K562 (cell line): ENCODE data around the gene ZNRF2. TPM values are rescaled to one million over a fixed set of nuclear protein-coding genes. Genes with fewer than 3 reads are reported as not detected.
A peak's percentile ranks its signal among the peaks of the same experiment; 100 is the strongest.

ENCODE experiments used
- CC2D1A ChIP-seq: fragments of 450-650 bp; IDR thresholded peaks from 2 replicates; pipeline ENCODE4 v1.6.1; 2017; ENCODE audit warnings: mild to moderate bottlenecking
- E2F8 ChIP-seq: fragments of 450-650 bp; IDR thresholded peaks from 2 replicates; pipeline ENCODE4 v1.7.1; 2018; ENCODE audit warnings: mild to moderate bottlenecking, low read depth; ENCODE audit not compliant: partially characterized antibody
- HDGF ChIP-seq: fragments of 450-650 bp; IDR thresholded peaks from 2 replicates; pipeline ENCODE4 v1.6.1; 2016
- HMBOX1 ChIP-seq: sonication (generic); IDR thresholded peaks from 2 replicates; pipeline ENCODE4 v1.6.1; 2016
- HNRNPH1 ChIP-seq: fragments of 200-400 bp; formaldehyde crosslinking; optimal IDR thresholded peaks from 2 replicates; pipeline ENCODE3; 2017; ENCODE audit warnings: low read depth, mild to moderate bottlenecking, low read length, moderate library complexity
- KLF10 ChIP-seq: fragments of 250-450 bp; sonication (Bioruptor Pico); IDR thresholded peaks from 2 replicates; pipeline ENCODE4 v1.6.1; 2021; ENCODE audit warnings: matching md5 sums
- LCOR ChIP-seq: sonication (generic); formaldehyde crosslinking; IDR thresholded peaks from 2 replicates; pipeline ENCODE4 v1.8.0; 2022; ENCODE audit warnings: mild to moderate bottlenecking, missing genetic modification reagents
- MAFF ChIP-seq: IDR thresholded peaks from 2 replicates; pipeline ENCODE4 v1.6.1; 2012; ENCODE audit warnings: low read length, improper control_type of control experiment
- MBD1 ChIP-seq: fragments of 250-450 bp; sonication (Bioruptor Pico); IDR thresholded peaks from 2 replicates; pipeline ENCODE4 v1.8.0; 2022; ENCODE audit warnings: inconsistent platforms
- NCOR1 ChIP-seq: fragments of 450-650 bp; IDR thresholded peaks from 2 replicates; pipeline ENCODE4 v1.6.1; 2016; ENCODE audit warnings: mild to moderate bottlenecking, moderate library complexity
- PCBP2 ChIP-seq: fragments of 200-400 bp; formaldehyde crosslinking; IDR thresholded peaks from 2 replicates; pipeline ENCODE4 v1.6.1; 2018; ENCODE audit warnings: low read length, low read depth, mild to moderate bottlenecking, moderate library complexity; ENCODE audit not compliant: poor library complexity, severe bottlenecking
- PRMT5 ChIP-seq: sonication (generic); formaldehyde crosslinking; IDR thresholded peaks from 2 replicates; pipeline ENCODE4 v1.5.0; 2020; ENCODE audit warnings: missing genetic modification reagents
- RBM17 ChIP-seq: fragments of 200-400 bp; formaldehyde crosslinking; IDR thresholded peaks from 2 replicates; pipeline ENCODE4 v1.6.1; 2017; ENCODE audit warnings: low read depth, mild to moderate bottlenecking, low read length, borderline replicate concordance
- SETDB1 ChIP-seq: IDR thresholded peaks from one replicate; pipeline ENCODE4 v1.6.1; 2012; ENCODE audit warnings: low read length, control low read depth, inconsistent platforms
- USF2 ChIP-seq: sonication (generic); formaldehyde crosslinking; IDR thresholded peaks from 2 replicates; pipeline ENCODE4 v1.5.0; 2020; ENCODE audit warnings: missing genetic modification reagents
- VEZF1 ChIP-seq: fragments of 200-800 bp; sonication (Bioruptor generic); IDR thresholded peaks from 2 replicates; pipeline ENCODE4 v1.6.1; 2017; ENCODE audit warnings: missing genetic modification characterization, missing compliant biosample characterization
- ZNF253 ChIP-seq: fragments of 250-450 bp; sonication (Bioruptor Pico); conservative IDR thresholded peaks from 2 replicates; pipeline ENCODE4 v1.6.1; 2021; ENCODE audit warnings: mild to moderate bottlenecking
- ZNF3 ChIP-seq: fragments of 250-450 bp; sonication (Bioruptor Pico); IDR thresholded peaks from 2 replicates; pipeline ENCODE4 v1.5.0; 2021; ENCODE audit warnings: mild to moderate bottlenecking, moderate library complexity
- ZSCAN29 ChIP-seq: fragments of 450-650 bp; IDR thresholded peaks from 2 replicates; pipeline ENCODE4 v1.6.1; 2017
- ZSCAN32 ChIP-seq: fragments of 450-650 bp; formaldehyde crosslinking; IDR thresholded peaks from 2 replicates; pipeline ENCODE4 v1.4.0; 2020; ENCODE audit warnings: mild to moderate bottlenecking, moderate library complexity
- polyA plus RNA-seq, 8 experiments: library from polyadenylated mRNA; depleted of rRNA in 4 of 8; stranded (reverse) in 5 of 8; unstranded in 3 of 8; fragments of >200 nt; fragmentation: Nextera tagmentation in 2 of 8; fragmentation: Illumina TruSeq in 1 of 8; extraction: Ambion mirVana in 2 of 8; extraction: Trizol in 1 of 8; gene quantifications; 2 replicates each; pipeline versions ENCODE4 v1.2.1 to v1.2.3, GENCODE V29; 2011 to 2014; ENCODE audit warnings: inconsistent platforms in 1 of 8, missing spikeins in 1 of 8
- total RNA-seq, 7 experiments: library from RNA; depleted of rRNA in 6 of 7; stranded (reverse); fragments of >200 nt in 6 of 7; fragmentation: Illumina TruSeq in 2 of 7; extraction: Trizol in 2 of 7; gene quantifications; 2 replicates each; pipeline versions ENCODE4 v1.2.1 to v1.2.3, GENCODE V29; 2011 to 2021; ENCODE audit warnings: low replicate concordance in 1 of 7

The ZNRF2 gene
- total and polyA plus RNA-seq, 9 of the 15 experiments (the other 6 are each of a cell fraction or from before 2014, with no cell fraction given) = 1.1 to 13.9 (median 5.5) TPM

GRCh38 chr7:30285536-30286284 lies 1.3 kb downstream of the ZNRF2 start (continued):
- TF ChIP-seq E2F8 = no peak
- TF ChIP-seq ZNF3 (CRISPR knock-in tag) = no peak
- no peak for TF ChIP-seq KLF10 (CRISPR knock-in tag)
- TF ChIP-seq NCOR1 = no peak
- TF ChIP-seq RBM17 = no peak
- no peak for TF ChIP-seq HDGF
- no peak for TF ChIP-seq HNRNPH1
- no peak for TF ChIP-seq PRMT5
- no peak for TF ChIP-seq ZNF253 (CRISPR knock-in tag)
- TF ChIP-seq ZSCAN29 = peak; percentile 99
- no peak for TF ChIP-seq SETDB1
- TF ChIP-seq ZSCAN32 (CRISPR knock-in tag) = no peak
- no peak for TF ChIP-seq PCBP2
- no peak for TF ChIP-seq MBD1
- peak; percentile 60 for TF ChIP-seq HMBOX1
- TF ChIP-seq VEZF1 (CRISPR knock-in tag) = no peak
- TF ChIP-seq USF2 (CRISPR knock-in tag) = no peak
- no peak for TF ChIP-seq MAFF
- TF ChIP-seq CC2D1A = no peak
- TF ChIP-seq LCOR (CRISPR knock-in tag) = no peak
